ENCODE results near the gene KLHDC2. TPM values are rescaled to one million over a fixed set of nuclear protein-coding genes. Genes with fewer than 3 reads are reported as not detected.
"Not testable (repeated sequence)": the region's sequence is repeated elsewhere in the genome, so short reads cannot be mapped to it uniquely, and the experiment has no call there.

KLHDC2 gene
- total RNA-seq, 1 experiment from 2014 or later: 26.4 TPM

DNA sequence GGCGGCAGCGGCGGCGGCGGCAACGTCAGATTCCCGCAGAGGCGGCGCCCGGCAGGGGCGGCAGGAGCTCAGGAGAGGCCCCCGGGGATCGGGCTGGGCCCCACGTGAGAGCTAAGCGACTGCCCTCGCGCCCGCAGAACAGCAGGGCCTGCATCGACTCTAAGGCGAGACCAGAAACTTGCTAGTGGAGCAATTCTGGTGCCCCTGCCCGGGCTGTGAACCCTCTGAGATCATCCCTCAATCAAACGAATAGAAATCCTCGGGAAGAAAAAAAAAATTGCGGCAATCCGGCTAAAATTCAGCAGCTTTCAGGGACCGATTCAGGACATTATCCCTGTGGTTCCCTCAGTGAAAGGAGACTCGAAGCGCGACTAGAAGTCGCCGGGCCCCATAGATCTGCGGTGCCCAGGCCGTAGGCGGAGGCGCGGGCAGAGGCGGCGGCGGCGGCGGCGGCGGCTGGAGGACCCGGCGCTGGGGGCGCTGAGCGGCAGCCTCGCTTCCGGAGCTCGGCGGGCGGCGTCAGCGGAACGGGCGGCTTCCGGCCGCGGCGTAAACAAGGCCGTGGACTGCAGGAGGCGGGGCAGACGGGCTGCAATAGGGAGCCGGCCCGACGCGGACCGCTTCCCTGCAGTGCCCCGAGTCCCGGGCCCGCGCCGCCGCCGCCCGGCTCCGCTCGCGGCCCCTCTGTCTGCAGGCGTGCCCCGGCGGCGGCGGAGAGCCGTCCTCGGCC, at the start of gene KLHDC2 (continued):
- TF ChIP-seq, protein P1, sequence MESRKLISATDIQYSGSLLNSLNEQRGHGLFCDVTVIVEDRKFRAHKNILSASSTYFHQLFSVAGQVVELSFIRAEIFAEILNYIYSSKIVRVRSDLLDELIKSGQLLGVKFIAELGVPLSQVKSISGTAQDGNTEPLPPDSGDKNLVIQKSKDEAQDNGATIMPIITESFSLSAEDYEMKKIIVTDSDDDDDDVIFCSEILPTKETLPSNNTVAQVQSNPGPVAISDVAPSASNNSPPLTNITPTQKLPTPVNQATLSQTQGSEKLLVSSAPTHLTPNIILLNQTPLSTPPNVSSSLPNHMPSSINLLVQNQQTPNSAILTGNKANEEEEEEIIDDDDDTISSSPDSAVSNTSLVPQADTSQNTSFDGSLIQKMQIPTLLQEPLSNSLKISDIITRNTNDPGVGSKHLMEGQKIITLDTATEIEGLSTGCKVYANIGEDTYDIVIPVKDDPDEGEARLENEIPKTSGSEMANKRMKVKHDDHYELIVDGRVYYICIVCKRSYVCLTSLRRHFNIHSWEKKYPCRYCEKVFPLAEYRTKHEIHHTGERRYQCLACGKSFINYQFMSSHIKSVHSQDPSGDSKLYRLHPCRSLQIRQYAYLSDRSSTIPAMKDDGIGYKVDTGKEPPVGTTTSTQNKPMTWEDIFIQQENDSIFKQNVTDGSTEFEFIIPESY (IDR thresholded peaks at IDR 0.05; ENCODE audit: extremely low read depth, insufficient replicate concordance, low read length): no peak
- TF ChIP-seq EZH2phosphoT487 (IDR thresholded peaks at IDR 0.05; ENCODE audit: borderline replicate concordance) (no peak), SIN3A (IDR thresholded peaks at IDR 0.05; ENCODE audit: low read depth) (peak; percentile 62), SRF (IDR thresholded peaks at IDR 0.05; ENCODE audit: low read depth) (peak; percentile 54; the same call in 1 of the 2 replicates)

- no peaks in the 10 kb centered on the region for H4K20me1 ChIP-seq (ENCODE audit: insufficient read depth)
- no peaks in the 10 kb centered on the region for H3K36me3 ChIP-seq (ENCODE audit: control insufficient read depth in 1 of 2, insufficient read depth in 2 of 2, low read length in 2 of 2)
- DNase-seq (ENCODE audit: low read depth, low spot score): no peak
- no peaks in the 10 kb centered on the region for H3K79me2 ChIP-seq (ENCODE audit: insufficient read depth, low read length)
- ATAC-seq: no peak
- no peaks in the 10 kb centered on the region for H3K27me3 ChIP-seq (ENCODE audit: insufficient read depth, low read length)
- no peak overlapping the region for H2AFZ ChIP-seq (ENCODE audit: low read depth, low read length, poor library complexity, severe bottlenecking)
- H3K9me2 ChIP-seq (ENCODE audit: insufficient read depth): no peaks in the 10 kb centered on the region
- no peak overlapping the region for H3K4me2 ChIP-seq (ENCODE audit: low read length)
- H3K9ac ChIP-seq (ENCODE audit: low read length): no peak overlapping the region
- no TSS peak for BruUV-seq (replicated peaks)
- ChIA-PET CTCF (no interaction called here), RAD21 (ENCODE audit: low non-redundant PET in 1 of 2, low total read pairs in 2 of 2, uncharacterized antibody in 2 of 2, unreplicated experiment in 2 of 2) (no interaction called here), POLR2A (no interaction called here)
- H3K9me3 ChIP-seq (ENCODE audit: control insufficient read depth in 1 of 2, insufficient read depth in 1 of 2, low read depth in 1 of 2, low read length in 2 of 2): no peaks in the 10 kb centered on the region
- no peaks in the 10 kb centered on the region for H3K4me1 ChIP-seq (ENCODE audit: control insufficient read depth in 1 of 2, insufficient read depth in 2 of 2, low read length in 2 of 2)
- no peak overlapping the region for H3K4me3 ChIP-seq (replicated peaks in 1 of 2; ENCODE audit: low read depth in 1 of 2, low read length in 2 of 2)
- TF ChIP-seq RAD21 (IDR thresholded peaks at IDR 0.05; ENCODE audit: low read depth) (no peak), CTCF (IDR thresholded peaks at IDR 0.05 in 2 of 3, conservative IDR thresholded peaks at IDR 0.05 in 1 of 3; ENCODE audit: borderline replicate concordance in 1 of 3, insufficient read depth in 1 of 3, low read depth in 2 of 3, low read length in 2 of 3) (no peak), POLR2AphosphoS5 (IDR thresholded peaks at IDR 0.05; ENCODE audit: low read depth, low read length) (no peak), SIN3A (IDR thresholded peaks at IDR 0.05; ENCODE audit: low read depth) (no peak), CBX3 (IDR thresholded peaks at IDR 0.05; ENCODE audit: low read depth) (no peak), POLR2A (IDR thresholded peaks at IDR 0.05; ENCODE audit: borderline replicate concordance, extremely low read depth, insufficient read depth, insufficient read length) (no peak)
- H3K27ac ChIP-seq (ENCODE audit: low read depth, low read length): no peak overlapping the region
- intact Hi-C loops (cut with micrococcal nuclease): no loop called here
These were observed 47.2 kb upstream of the KLHDC2 start for GRCh38 chr14:49720744-49721143.

GRCh38 chr14:49721733-49722435, 46.1 kb upstream of the KLHDC2 start:
- intact Hi-C loops (cut with micrococcal nuclease); BruUV-seq (replicated peaks); ATAC-seq: not testable (repeated sequence)

More at GRCh38 chr14:49721733-49722435, 46.1 kb upstream of the KLHDC2 start:
- H3K4me2 ChIP-seq (ENCODE audit: low read length); CTCF ChIA-PET; RAD21 ChIA-PET (ENCODE audit: low non-redundant PET in 1 of 2, low total read pairs in 2 of 2, uncharacterized antibody in 2 of 2, unreplicated experiment in 2 of 2); POLR2A ChIA-PET; H3K27ac ChIP-seq (ENCODE audit: low read depth, low read length); H3K9ac ChIP-seq (ENCODE audit: low read length); H3K4me1 ChIP-seq (ENCODE audit: control insufficient read depth in 1 of 2, insufficient read depth in 2 of 2, low read length in 2 of 2); H3K9me3 ChIP-seq (ENCODE audit: control insufficient read depth in 1 of 2, insufficient read depth in 1 of 2, low read depth in 1 of 2, low read length in 2 of 2); H4K20me1 ChIP-seq (ENCODE audit: insufficient read depth); H3K79me2 ChIP-seq (ENCODE audit: insufficient read depth, low read length); H3K27me3 ChIP-seq (ENCODE audit: insufficient read depth, low read length); H3K9me2 ChIP-seq (ENCODE audit: insufficient read depth); DNase-seq (ENCODE audit: low read depth, low spot score); H3K4me3 ChIP-seq (replicated peaks in 1 of 2; ENCODE audit: low read depth in 1 of 2, low read length in 2 of 2); H2AFZ ChIP-seq (ENCODE audit: low read depth, low read length, poor library complexity, severe bottlenecking); H3K36me3 ChIP-seq (ENCODE audit: control insufficient read depth in 1 of 2, insufficient read depth in 2 of 2, low read length in 2 of 2): not testable (repeated sequence)

Measured in HCT116 (cell line).